Osteoblast (primary cell): Measurements from ENCODE around the gene MEF2C. TPM values are rescaled to one million over a fixed set of nuclear protein-coding genes. Genes with fewer than 3 reads are reported as not detected.

Source experiments
- DNase-seq: peaks from one replicate; pipeline ENCODE4 v3.0.0; 2011; ENCODE audit warnings: low spot score, mixed read lengths; ENCODE audit not compliant: insufficient read length; ENCODE audit errors: missing footprints
- H2AFZ ChIP-seq: 2 replicates; pipeline ENCODE4 v1.6.0; 2011; ENCODE audit warnings: mild to moderate bottlenecking, low read length
- H3K27ac ChIP-seq: 2 replicates; pipeline ENCODE4 v1.5.1; 2011; ENCODE audit warnings: mild to moderate bottlenecking, low read depth, low read length, moderate library complexity
- H3K27me3 ChIP-seq: 2 replicates; pipeline ENCODE4 v1.6.0; 2012; ENCODE audit warnings: mild to moderate bottlenecking, control low read depth, inconsistent platforms, low read length, moderate library complexity; ENCODE audit not compliant: insufficient read depth
- H3K36me3 ChIP-seq: 2 replicates; pipeline ENCODE4 v1.5.1; 2011; ENCODE audit warnings: mild to moderate bottlenecking, low read length, control low read depth, moderate library complexity; ENCODE audit not compliant: insufficient read depth
- H3K4me1 ChIP-seq: 2 replicates; pipeline ENCODE4 v1.5.1; 2011; ENCODE audit warnings: mild to moderate bottlenecking, low read length, control low read depth, moderate library complexity; ENCODE audit not compliant: insufficient read depth
- H3K4me2 ChIP-seq: 2 replicates; pipeline ENCODE4 v1.6.0; 2011; ENCODE audit warnings: mild to moderate bottlenecking, low read length; ENCODE audit not compliant: insufficient read depth
- H3K4me3 ChIP-seq: fragments of 200-600 bp; sonication (generic); 3 replicates; pipeline ENCODE4 v1.5.1; 2012; ENCODE audit warnings: mild to moderate bottlenecking, low read length, inconsistent platforms; ENCODE audit not compliant: insufficient read depth
- H3K79me2 ChIP-seq: 2 replicates; pipeline ENCODE4 v1.6.0; 2012; ENCODE audit warnings: mild to moderate bottlenecking, low read length, control low read depth, inconsistent platforms; ENCODE audit not compliant: insufficient read depth
- H3K9me3 ChIP-seq: 2 replicates; pipeline ENCODE4 v1.5.1; 2011; ENCODE audit warnings: low read depth, low read length, control low read depth
- H4K20me1 ChIP-seq: 2 replicates; pipeline ENCODE4 v1.6.0; 2012; ENCODE audit warnings: mild to moderate bottlenecking, low read length, control low read depth; ENCODE audit not compliant: insufficient read depth
- total RNA-seq: library from RNA; depleted of rRNA; stranded (reverse); fragments of >200 nt; gene quantifications from 2 replicates; pipeline ENCODE4 v1.2.3, GENCODE V29; 2012
- TF ChIP-seq, protein P1 (sequence below): IDR thresholded peaks from 2 replicates; pipeline ENCODE4 v1.5.1; 2011; ENCODE audit warnings: mild to moderate bottlenecking, low read depth, low read length, moderate library complexity; ENCODE audit errors: extremely low read depth

The MEF2C gene
- total RNA-seq, 1 donor: 13.4 TPM

- Histone ChIP-seq H2AFZ (peak overlapping the region; percentile 29), H3K9me3 (no peaks in the 10 kb centered on the region), H4K20me1 (no peaks in the 10 kb centered on the region), H3K27ac (peak overlapping the region; percentile 57), H3K27me3 (no peaks in the 10 kb centered on the region), H3K4me1 (peaks cover 31% of the 10 kb centered on the region), H3K79me2 (peaks cover 50% of the 10 kb centered on the region), H3K4me3 (peak overlapping the region; percentile 58), H3K36me3 (no peaks in the 10 kb centered on the region), H3K4me2 (peak overlapping the region; percentile 87)
- no peak for DNase-seq
- TF ChIP-seq, protein P1, sequence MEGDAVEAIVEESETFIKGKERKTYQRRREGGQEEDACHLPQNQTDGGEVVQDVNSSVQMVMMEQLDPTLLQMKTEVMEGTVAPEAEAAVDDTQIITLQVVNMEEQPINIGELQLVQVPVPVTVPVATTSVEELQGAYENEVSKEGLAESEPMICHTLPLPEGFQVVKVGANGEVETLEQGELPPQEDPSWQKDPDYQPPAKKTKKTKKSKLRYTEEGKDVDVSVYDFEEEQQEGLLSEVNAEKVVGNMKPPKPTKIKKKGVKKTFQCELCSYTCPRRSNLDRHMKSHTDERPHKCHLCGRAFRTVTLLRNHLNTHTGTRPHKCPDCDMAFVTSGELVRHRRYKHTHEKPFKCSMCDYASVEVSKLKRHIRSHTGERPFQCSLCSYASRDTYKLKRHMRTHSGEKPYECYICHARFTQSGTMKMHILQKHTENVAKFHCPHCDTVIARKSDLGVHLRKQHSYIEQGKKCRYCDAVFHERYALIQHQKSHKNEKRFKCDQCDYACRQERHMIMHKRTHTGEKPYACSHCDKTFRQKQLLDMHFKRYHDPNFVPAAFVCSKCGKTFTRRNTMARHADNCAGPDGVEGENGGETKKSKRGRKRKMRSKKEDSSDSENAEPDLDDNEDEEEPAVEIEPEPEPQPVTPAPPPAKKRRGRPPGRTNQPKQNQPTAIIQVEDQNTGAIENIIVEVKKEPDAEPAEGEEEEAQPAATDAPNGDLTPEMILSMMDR: no peak
Observed at GRCh38 chr5:88879724-88880123, 3.3 kb downstream of the MEF2C start.

- no peak for DNase-seq
- Histone ChIP-seq H3K4me2 (peak overlapping the region; percentile 80), H3K79me2 (peaks cover 53% of the 10 kb centered on the region), H3K9me3 (no peaks in the 10 kb centered on the region), H3K27ac (peak overlapping the region; percentile 68), H3K4me3 (no peak overlapping the region), H3K27me3 (no peaks in the 10 kb centered on the region), H2AFZ (no peak overlapping the region), H3K4me1 (peaks cover 27% of the 10 kb centered on the region), H4K20me1 (no peaks in the 10 kb centered on the region), H3K36me3 (no peaks in the 10 kb centered on the region)
- TF ChIP-seq, protein P1: no peak
Observed at GRCh38 chr5:88878976-88879375, 4.0 kb downstream of the MEF2C start.

GRCh38 chr5:88877826-88878225 is 5.2 kb downstream of the MEF2C start:
- no peak for DNase-seq

DNA sequence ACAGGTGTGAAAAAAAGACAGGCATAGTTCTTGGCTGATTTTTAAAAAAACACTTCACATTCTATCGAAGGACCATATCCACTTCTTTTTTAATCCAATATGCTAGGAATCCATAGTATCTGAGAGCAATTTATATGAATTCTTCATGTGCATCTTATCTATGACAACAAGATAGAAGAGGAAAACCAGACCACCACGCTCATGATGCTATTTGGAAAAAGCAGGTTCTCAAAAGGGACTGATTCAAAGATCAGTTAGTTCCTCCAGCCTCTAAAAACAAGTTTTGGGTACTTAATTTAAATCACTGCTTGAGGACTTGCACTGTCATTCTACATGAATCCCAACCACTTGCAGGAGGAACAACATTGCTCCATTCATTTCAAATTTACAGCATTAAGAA is 6.3 kb downstream of the MEF2C start:
- DNase-seq: no peak
- peaks cover 27% of the 10 kb centered on the region for H3K4me1 ChIP-seq
- peak overlapping the region; percentile 68 for H3K27ac ChIP-seq
- H3K27me3 ChIP-seq: no peaks in the 10 kb centered on the region
- TF ChIP-seq, protein P1: no peak
- H2AFZ ChIP-seq: peak overlapping the region; percentile 42
- no peaks in the 10 kb centered on the region for H4K20me1 ChIP-seq
- H3K9me3 ChIP-seq: no peaks in the 10 kb centered on the region
- no peak overlapping the region for H3K4me3 ChIP-seq
- H3K4me2 ChIP-seq: peak overlapping the region; percentile 80
- no peaks in the 10 kb centered on the region for H3K36me3 ChIP-seq
- peaks cover 50% of the 10 kb centered on the region for H3K79me2 ChIP-seq

More at GRCh38 chr5:88877826-88878225, 5.2 kb downstream of the MEF2C start:
- Histone ChIP-seq H3K27me3 (no peaks in the 10 kb centered on the region), H3K4me2 (peak overlapping the region; percentile 80), H2AFZ (no peak overlapping the region), H3K4me1 (peaks cover 27% of the 10 kb centered on the region), H3K79me2 (peaks cover 59% of the 10 kb centered on the region), H3K4me3 (peak overlapping the region; percentile 3), H3K9me3 (no peaks in the 10 kb centered on the region), H3K27ac (peak overlapping the region; percentile 68), H4K20me1 (no peaks in the 10 kb centered on the region), H3K36me3 (no peaks in the 10 kb centered on the region)
- TF ChIP-seq, protein P1: no peak
